Measurements from ENCODE around the gene PDGFRB. TPM values are rescaled to one million over a fixed set of nuclear protein-coding genes. Genes with fewer than 3 reads are reported as not detected.

The PDGFRB gene
- total RNA-seq, 4 donors from 2014 or later = 20.2 to 56.3 (median 28.3) TPM

DNA sequence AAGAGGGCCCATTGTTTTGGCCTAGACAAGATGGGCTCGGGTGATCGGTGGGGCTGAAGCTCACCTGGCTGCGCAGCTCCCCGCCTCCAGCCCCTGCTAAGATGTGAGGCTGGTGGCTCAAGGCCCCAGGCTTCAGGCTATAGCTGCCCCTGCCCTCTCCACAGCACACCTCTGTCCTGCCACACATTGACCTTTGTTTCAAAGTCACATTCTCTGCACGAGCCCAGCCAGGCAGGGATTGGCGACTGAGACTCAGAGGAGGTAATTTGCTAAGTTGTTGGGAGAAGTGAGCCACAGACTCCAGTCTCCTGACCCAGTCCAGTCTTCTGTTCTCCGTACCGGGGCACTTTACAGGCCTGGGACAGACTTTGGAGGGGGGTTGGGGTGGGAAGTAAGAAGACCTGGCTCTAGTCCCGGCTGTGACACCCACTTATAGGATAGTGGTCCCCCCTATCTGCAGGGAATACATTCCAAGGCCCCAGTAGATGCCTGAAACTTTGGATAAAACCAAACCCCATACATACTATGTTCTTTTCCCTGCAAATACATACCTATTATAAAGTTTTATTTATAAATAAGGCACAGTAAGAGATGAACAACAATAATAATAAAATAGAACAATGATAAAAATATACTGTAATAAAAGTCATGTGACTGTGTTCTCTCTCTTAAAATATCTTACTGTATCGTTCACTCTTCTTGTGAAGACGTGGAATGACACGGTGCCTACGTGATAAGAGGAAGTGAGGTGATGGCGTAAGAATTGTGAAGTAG, 13.3 kb downstream of the PDGFRB start:
- DNase-seq = no peak
- Histone ChIP-seq H3K9me3 (no peaks in the 10 kb centered on the region), H3K27me3 (no peaks in the 10 kb centered on the region), H3K4me3 (no peak overlapping the region), H3K4me1 (peaks cover 34 to 71% (median 61%) of the 10 kb centered on the region in 4 donors), H3K36me3 (no peaks in the 10 kb centered on the region), H3K27ac (peak overlapping the region; percentile 74 to 89 (median 84))
- intact Hi-C loops (cut with DNase I; ENCODE audit: low total_unique reads) = no loop called here
- TF ChIP-seq POLR2AphosphoS5 (IDR thresholded peaks at IDR 0.05) = no peak
- no peak for TF ChIP-seq EP300 (IDR thresholded peaks at IDR 0.05; ENCODE audit: low read depth)
- TF ChIP-seq, protein P1, sequence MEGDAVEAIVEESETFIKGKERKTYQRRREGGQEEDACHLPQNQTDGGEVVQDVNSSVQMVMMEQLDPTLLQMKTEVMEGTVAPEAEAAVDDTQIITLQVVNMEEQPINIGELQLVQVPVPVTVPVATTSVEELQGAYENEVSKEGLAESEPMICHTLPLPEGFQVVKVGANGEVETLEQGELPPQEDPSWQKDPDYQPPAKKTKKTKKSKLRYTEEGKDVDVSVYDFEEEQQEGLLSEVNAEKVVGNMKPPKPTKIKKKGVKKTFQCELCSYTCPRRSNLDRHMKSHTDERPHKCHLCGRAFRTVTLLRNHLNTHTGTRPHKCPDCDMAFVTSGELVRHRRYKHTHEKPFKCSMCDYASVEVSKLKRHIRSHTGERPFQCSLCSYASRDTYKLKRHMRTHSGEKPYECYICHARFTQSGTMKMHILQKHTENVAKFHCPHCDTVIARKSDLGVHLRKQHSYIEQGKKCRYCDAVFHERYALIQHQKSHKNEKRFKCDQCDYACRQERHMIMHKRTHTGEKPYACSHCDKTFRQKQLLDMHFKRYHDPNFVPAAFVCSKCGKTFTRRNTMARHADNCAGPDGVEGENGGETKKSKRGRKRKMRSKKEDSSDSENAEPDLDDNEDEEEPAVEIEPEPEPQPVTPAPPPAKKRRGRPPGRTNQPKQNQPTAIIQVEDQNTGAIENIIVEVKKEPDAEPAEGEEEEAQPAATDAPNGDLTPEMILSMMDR (IDR thresholded peaks at IDR 0.05) = no peak
- TF ChIP-seq POLR2A (IDR thresholded peaks at IDR 0.05) = no peak
- 72 to 77% methylated on average over 13 to 14 of the region's 14 CpGs for WGBS, 2 donors (ENCODE audit: low coverage in 1 of 2)
- in situ Hi-C loops (cut with MboI; ENCODE audit: low pct_ligation_motif_present in 1 of 4, low pct_unique_long_range_greater_than_20kb in 1 of 4, low sequenced_read_pairs in 3 of 4) = loop anchor here in 2 of 4 donors (25.0 kb wide), 1 partner anchor 295 kb away; the partner anchor contains the start of gene RPS14 (in 2 of the 2)

DNA sequence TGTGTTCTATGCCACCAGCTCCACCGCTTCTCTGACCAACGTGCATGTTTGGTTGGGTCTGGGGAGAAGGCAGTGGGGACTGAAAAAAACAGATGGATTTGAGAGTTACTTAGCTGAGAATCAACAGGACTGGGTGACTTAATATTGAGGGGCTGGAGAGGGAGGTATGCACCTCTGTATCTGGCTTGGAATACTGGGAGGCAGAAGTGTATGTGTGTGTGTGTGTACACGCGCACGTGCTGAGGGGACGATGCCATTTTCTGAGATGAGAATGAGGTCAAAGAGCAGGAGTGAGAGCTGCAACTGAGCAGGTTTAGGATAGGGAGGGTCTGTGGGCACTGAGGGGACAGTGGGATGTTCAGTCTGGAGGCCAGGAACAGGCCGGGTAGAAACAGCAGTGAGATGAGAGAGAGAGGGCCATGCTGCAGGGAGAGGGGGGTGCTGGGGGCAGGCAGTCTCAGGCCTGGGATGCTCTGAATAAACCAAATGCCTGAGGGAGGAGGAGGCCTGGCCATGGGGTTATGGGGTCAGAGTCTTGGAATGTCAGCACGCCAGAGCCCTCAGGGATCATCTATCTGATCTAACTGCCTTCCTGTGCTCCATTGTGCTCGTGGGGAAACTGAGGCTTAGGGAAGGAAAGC, 14.0 kb downstream of the PDGFRB start:
- TF ChIP-seq POLR2A (IDR thresholded peaks at IDR 0.05) (no peak), EP300 (IDR thresholded peaks at IDR 0.05; ENCODE audit: low read depth) (no peak), POLR2AphosphoS5 (IDR thresholded peaks at IDR 0.05) (no peak)
- TF ChIP-seq, protein P1 (IDR thresholded peaks at IDR 0.05) = no peak
- H3K27me3 ChIP-seq = no peaks in the 10 kb centered on the region
- no peaks in the 10 kb centered on the region for H3K9me3 ChIP-seq
- no peak overlapping the region for H3K4me3 ChIP-seq
- in situ Hi-C loops (cut with MboI; ENCODE audit: low pct_ligation_motif_present in 1 of 4, low pct_unique_long_range_greater_than_20kb in 1 of 4, low sequenced_read_pairs in 3 of 4) = loop anchor here in 2 of 4 donors (25.0 kb wide), 1 partner anchor 296 kb away; the partner anchor contains the start of gene RPS14 (in 2 of the 2)
- WGBS, 2 donors (ENCODE audit: low coverage in 1 of 2) = 67 to 71% methylated on average over 3 to 9 of the region's 9 CpGs
- H3K27ac ChIP-seq = peak overlapping the region; percentile 74 to 89 (median 84)
- no peak for DNase-seq
- peaks cover 34 to 78% (median 61%) of the 10 kb centered on the region in 4 donors for H3K4me1 ChIP-seq
- H3K36me3 ChIP-seq = no peaks in the 10 kb centered on the region
- intact Hi-C loops (cut with DNase I; ENCODE audit: low total_unique reads) = no loop called here

DNA sequence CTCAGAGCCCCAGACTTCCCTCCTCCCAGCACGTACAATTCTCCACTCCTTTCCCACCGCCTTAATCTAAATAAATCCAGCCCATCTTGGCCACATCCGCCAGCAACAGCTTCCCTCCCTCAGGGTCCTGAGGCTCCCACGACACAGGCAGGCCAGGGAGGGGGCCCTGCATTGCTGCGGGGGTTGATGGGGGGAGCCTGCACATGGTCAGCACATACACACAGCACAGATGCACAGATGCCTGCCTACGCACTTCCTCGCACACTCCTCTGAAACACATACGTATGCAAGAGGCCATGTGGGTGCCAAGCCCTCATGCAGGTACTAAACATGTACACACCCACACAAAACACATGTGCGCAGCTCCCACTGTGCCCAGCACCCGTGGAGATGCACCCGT, 14.8 kb downstream of the PDGFRB start:
- in situ Hi-C loops (cut with MboI; ENCODE audit: low pct_ligation_motif_present in 1 of 4, low pct_unique_long_range_greater_than_20kb in 1 of 4, low sequenced_read_pairs in 3 of 4) = loop anchor here in 2 of 4 donors (25.0 kb wide), 1 partner anchor 296 kb away; the partner anchor contains the start of gene RPS14 (in 2 of the 2)
- no peak for TF ChIP-seq EP300 (IDR thresholded peaks at IDR 0.05; ENCODE audit: low read depth)
- TF ChIP-seq, protein P1 (IDR thresholded peaks at IDR 0.05) = no peak
- no peak for TF ChIP-seq POLR2AphosphoS5 (IDR thresholded peaks at IDR 0.05)
- TF ChIP-seq POLR2A (IDR thresholded peaks at IDR 0.05) = no peak
- DNase-seq = no peak
- Histone ChIP-seq H3K4me3 (no peak overlapping the region), H3K27ac (peak overlapping the region; percentile 74 to 89 (median 81)), H3K27me3 (no peaks in the 10 kb centered on the region), H3K9me3 (no peaks in the 10 kb centered on the region), H3K4me1 (peaks cover 34 to 78% (median 61%) of the 10 kb centered on the region in 4 donors), H3K36me3 (no peaks in the 10 kb centered on the region)
- WGBS, 2 donors (ENCODE audit: low coverage in 1 of 2) = 69% methylated on average over 11 of the region's 11 CpGs; no CpG with 5 or more reads in 1 of the 2 donors
- intact Hi-C loops (cut with DNase I; ENCODE audit: low total_unique reads) = no loop called here

DNA sequence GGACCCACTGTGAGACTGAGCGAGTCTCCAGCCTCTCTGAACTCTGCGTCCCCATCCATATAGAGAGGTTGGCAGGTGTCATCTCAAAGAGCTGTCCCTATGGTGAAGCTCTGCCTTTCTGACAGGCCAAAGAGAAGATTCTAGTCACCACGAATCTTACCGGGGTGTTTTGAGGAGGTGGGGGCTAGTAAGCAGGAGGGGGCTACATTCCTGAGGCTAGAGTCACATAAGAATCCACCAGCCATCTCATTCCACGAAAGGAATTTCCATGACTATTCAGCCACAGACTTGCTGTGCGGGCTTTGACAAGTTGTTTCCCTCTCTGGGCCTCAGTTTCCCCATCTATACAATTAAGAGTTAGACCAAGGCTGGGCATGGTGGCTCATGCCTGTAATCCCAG, 16.3 kb downstream of the PDGFRB start:
- Histone ChIP-seq H3K27ac (peak overlapping the region; percentile 74 to 89 (median 81)), H3K36me3 (no peaks in the 10 kb centered on the region), H3K4me1 (peaks cover 34 to 72% (median 53%) of the 10 kb centered on the region in 4 donors), H3K27me3 (no peaks in the 10 kb centered on the region), H3K4me3 (no peak overlapping the region), H3K9me3 (no peaks in the 10 kb centered on the region)
- WGBS, 2 donors (ENCODE audit: low coverage in 1 of 2) = 80% methylated on average over 6 of the region's 6 CpGs; no CpG with 5 or more reads in 1 of the 2 donors
- TF ChIP-seq POLR2AphosphoS5 (IDR thresholded peaks at IDR 0.05) = no peak
- no peak for TF ChIP-seq POLR2A (IDR thresholded peaks at IDR 0.05)
- DNase-seq = no peak
- in situ Hi-C loops (cut with MboI; ENCODE audit: low pct_ligation_motif_present in 1 of 4, low pct_unique_long_range_greater_than_20kb in 1 of 4, low sequenced_read_pairs in 3 of 4) (loop anchor here in 2 of 4 donors (25.0 kb wide), 1 partner anchor 298 kb away; the partner anchor contains the start of gene RPS14 (in 2 of the 2)), intact Hi-C loops (cut with DNase I; ENCODE audit: low total_unique reads) (no loop called here)
